HCT116 (cell line): ENCODE measurements around the gene CRCP. TPM values are rescaled to one million over a fixed set of nuclear protein-coding genes. Genes with fewer than 3 reads are reported as not detected.

Experiments used
- ATAC-seq: fragments of 200-7000 bp; cut with Tn5 transposase; 2 replicates; pipeline ENCODE4 v1.9.1; 2020; ENCODE audit warnings: mild to moderate bottlenecking, moderate library complexity
- BruUV-seq: library from RNA; stranded (reverse); fragments of 400-500 nt; replicated peaks from 2 replicates; lab custom pipeline; 2021; lab: Mats Ljungman, UMichigan
- CTCF ChIA-PET: fragments of 300-600 bp; sonication (Branson Sonifier 250); formaldehyde crosslinking; loops from one replicate; lab custom pipeline; 2021; ENCODE audit warnings: antibody characterized with exemption; lab: Charles Lee
- POLR2A ChIA-PET: fragments of 300-600, 350-600 bp; sonication (Branson Sonifier 250); formaldehyde crosslinking; loops from one replicate; lab custom pipeline; 2021; ENCODE audit warnings: antibody characterized with exemption; lab: Charles Lee
- RAD21 ChIA-PET, 2 experiments: fragments of 300-600 bp; sonication (Branson Sonifier 250); formaldehyde crosslinking; loops; one replicate each; lab custom pipeline; 2023; ENCODE audit warnings: low total read pairs in 2 of 2; ENCODE audit not compliant: uncharacterized antibody in 2 of 2, unreplicated experiment in 2 of 2, low non-redundant PET in 1 of 2; lab: Charles Lee
- DNase-seq: peaks from one replicate; pipeline ENCODE4 v3.0.0-alpha.2; 2010; ENCODE audit warnings: low read depth, low spot score
- H2AFZ ChIP-seq: fragments of 200-600 bp; shearing (Covaris generic), sonication (generic); 2 replicates; pipeline ENCODE4 v1.6.1; 2017; ENCODE audit warnings: low read depth, mixed run types, mixed read lengths, antibody characterized with exemption, low read length; ENCODE audit not compliant: poor library complexity, severe bottlenecking
- H3K27ac ChIP-seq: 2 replicates; pipeline ENCODE4 v1.5.1; 2012; ENCODE audit warnings: low read depth, low read length
- H3K27me3 ChIP-seq: fragments of 200-600 bp; sonication (generic); 2 replicates; pipeline ENCODE4 v1.6.1; 2016; ENCODE audit warnings: mixed run types, low read length, mixed read lengths; ENCODE audit not compliant: insufficient read depth
- H3K36me3 ChIP-seq, 2 experiments: fragments of 200-500 bp in 1 of 2; fragments of 200-600 bp in 1 of 2; sonication (Bioruptor generic) in 1 of 2; sonication (generic) in 1 of 2; 2 replicates each; pipeline versions ENCODE4 v1.5.1 to v1.6.1; 2014 to 2016; ENCODE audit warnings: low read length in 2 of 2, inconsistent platforms in 1 of 2, mixed read lengths in 1 of 2, mixed run types in 1 of 2; ENCODE audit not compliant: insufficient read depth in 2 of 2, control insufficient read depth in 1 of 2
- H3K4me1 ChIP-seq, 2 experiments: fragments of 200-600 bp in 1 of 2; sonication (generic) in 1 of 2; 2 replicates each; pipeline versions ENCODE4 v1.5.1 to v1.6.1; 2012 to 2017; ENCODE audit warnings: low read length in 2 of 2, inconsistent platforms in 1 of 2, mild to moderate bottlenecking in 1 of 2, mixed read lengths in 1 of 2, mixed run types in 1 of 2, moderate library complexity in 1 of 2; ENCODE audit not compliant: insufficient read depth in 2 of 2, control insufficient read depth in 1 of 2
- H3K4me2 ChIP-seq: fragments of 200-600 bp; sonication (generic); 2 replicates; pipeline ENCODE4 v1.6.1; 2017; ENCODE audit warnings: mixed run types, low read length, mixed read lengths
- H3K4me3 ChIP-seq, 2 experiments: fragments of 200-600 bp in 1 of 2; sonication (generic) in 1 of 2; replicated peaks in 1 of 2; 2 replicates each; pipeline ENCODE4 v1.5.1; 2011 to 2016; ENCODE audit warnings: low read length in 2 of 2, control low read depth in 1 of 2, low read depth in 1 of 2, mild to moderate bottlenecking in 1 of 2, mixed read lengths in 1 of 2, mixed run types in 1 of 2
- H3K79me2 ChIP-seq: fragments of 200-600 bp; sonication (generic); 2 replicates; pipeline ENCODE4 v1.6.1; 2017; ENCODE audit warnings: mild to moderate bottlenecking, mixed run types, low read length, moderate library complexity, mixed read lengths; ENCODE audit not compliant: insufficient read depth
- H3K9ac ChIP-seq: fragments of 200-600 bp; sonication (generic); 2 replicates; pipeline ENCODE4 v1.6.1; 2016; ENCODE audit warnings: low read length, mixed read lengths
- H3K9me2 ChIP-seq: fragments of 200-600 bp; sonication (generic), shearing (Covaris generic); 2 replicates; pipeline ENCODE4 v1.6.1; 2017; ENCODE audit warnings: mixed run types, mild to moderate bottlenecking, moderate library complexity; ENCODE audit not compliant: insufficient read depth
- H3K9me3 ChIP-seq, 2 experiments: fragments of 200-500 bp in 1 of 2; fragments of 200-600 bp in 1 of 2; sonication (Bioruptor generic) in 1 of 2; sonication (generic) in 1 of 2; 2 replicates each; pipeline ENCODE4 v1.6.1; 2014 to 2017; ENCODE audit warnings: low read length in 2 of 2, mixed read lengths in 2 of 2, inconsistent platforms in 1 of 2, low read depth in 1 of 2, mild to moderate bottlenecking in 1 of 2, mixed run types in 1 of 2, moderate library complexity in 1 of 2; ENCODE audit not compliant: control insufficient read depth in 1 of 2, insufficient read depth in 1 of 2
- H4K20me1 ChIP-seq: fragments of 200-600 bp; sonication (generic), shearing (Covaris generic); 2 replicates; pipeline ENCODE4 v1.6.1; 2017; ENCODE audit warnings: mixed run types, mild to moderate bottlenecking, moderate library complexity; ENCODE audit not compliant: insufficient read depth
- ATF3 ChIP-seq: IDR thresholded peaks from 2 replicates; pipeline ENCODE4 v1.6.1; 2012
- CBX3 ChIP-seq: IDR thresholded peaks from 2 replicates; pipeline ENCODE4 v1.6.1; 2012; ENCODE audit warnings: low read depth
- CEBPB ChIP-seq: IDR thresholded peaks from 2 replicates; pipeline ENCODE4 v1.6.1; 2012; ENCODE audit warnings: low read depth
- EGR1 ChIP-seq: IDR thresholded peaks from 2 replicates; pipeline ENCODE4 v1.6.1; 2012; ENCODE audit warnings: low read depth
- ELF1 ChIP-seq: IDR thresholded peaks from 2 replicates; pipeline ENCODE4 v1.6.1; 2012; ENCODE audit warnings: low read depth, borderline replicate concordance
- EZH2phosphoT487 ChIP-seq: fragments of 200-600 bp; IDR thresholded peaks from 2 replicates; pipeline ENCODE4 v1.6.1; 2018; ENCODE audit warnings: antibody characterized with exemption, borderline replicate concordance
- FOSL1 ChIP-seq: IDR thresholded peaks from 2 replicates; pipeline ENCODE4 v1.6.1; 2012; ENCODE audit warnings: low read depth
- JUND ChIP-seq: IDR thresholded peaks from 2 replicates; pipeline ENCODE4 v1.6.1; 2012
- POLR2A ChIP-seq: IDR thresholded peaks from 2 replicates; pipeline ENCODE4 v1.7.0; 2011; ENCODE audit warnings: borderline replicate concordance; ENCODE audit not compliant: insufficient read depth, insufficient read length; ENCODE audit errors: extremely low read depth
- YY1 ChIP-seq: IDR thresholded peaks from 2 replicates; pipeline ENCODE4 v1.6.1; 2011; ENCODE audit warnings: low read length, low read depth, moderate library complexity, mild to moderate bottlenecking; ENCODE audit not compliant: insufficient replicate concordance; ENCODE audit errors: extremely low read depth
- ZNF274 ChIP-seq: fragments of 200-500 bp; sonication (Bioruptor generic); IDR thresholded peaks from 2 replicates; pipeline ENCODE4 v1.6.1; 2014; ENCODE audit warnings: mild to moderate bottlenecking, low read depth, low read length, inconsistent platforms
- intact Hi-C: fragments of 100-400 bp; cut with micrococcal nuclease; formaldehyde crosslinking; loops from 2 replicates; pipeline ENCODE4 v1.10.0; 2022
- total RNA-seq: library from RNA; stranded (reverse); gene quantifications from one replicate; pipeline ENCODE4 v1.2.1, GENCODE V29; 2021; ENCODE audit not compliant: unreplicated experiment

The CRCP gene
- total RNA-seq, 1 experiment from 2014 or later = 28.4 TPM

- intact Hi-C loops = no loop called here
- no peak for ATAC-seq
- Histone ChIP-seq H3K79me2 (no peaks in the 10 kb centered on the region), H2AFZ (no peak overlapping the region), H3K36me3 (no peaks in the 10 kb centered on the region), H3K9me3 (no peaks in the 10 kb centered on the region), H4K20me1 (no peaks in the 10 kb centered on the region), H3K4me2 (no peak overlapping the region)
- no TSS peak for BruUV-seq
- DNase-seq = no peak
- RAD21 ChIA-PET = no interaction called here
- TF ChIP-seq EGR1 (no peak), YY1 (no peak)
- TF ChIP-seq, all 23 proteins: peak for 0
- Histone ChIP-seq H3K9me2 (no peaks in the 10 kb centered on the region), H3K27me3 (no peaks in the 10 kb centered on the region), H3K4me1 (no peaks in the 10 kb centered on the region), H3K27ac (no peak overlapping the region), H3K9ac (no peak overlapping the region), H3K4me3 (no peak overlapping the region)
- POLR2A ChIA-PET = no interaction called here
- CTCF ChIA-PET = no interaction called here
These were observed 69.1 kb downstream of the CRCP start for GRCh38 chr7:66183700-66184099.

- H4K20me1 ChIP-seq = no peaks in the 10 kb centered on the region
- H3K9me3 ChIP-seq = no peaks in the 10 kb centered on the region
- no peak overlapping the region for H2AFZ ChIP-seq
- intact Hi-C loops = no loop called here
- DNase-seq (no peak), ATAC-seq (no peak)
- CTCF ChIA-PET = no interaction called here
- RAD21 ChIA-PET = no interaction called here
- H3K4me3 ChIP-seq = no peak overlapping the region
- BruUV-seq = no TSS peak
- no peak overlapping the region for H3K4me2 ChIP-seq
- TF ChIP-seq YY1 (no peak), ZNF274 (no peak), CEBPB (no peak), ATF3 (no peak), FOSL1 (no peak), JUND (no peak), ELF1 (no peak), EGR1 (no peak), EZH2phosphoT487 (no peak), POLR2A (no peak), CBX3 (no peak)
- H3K9ac ChIP-seq = no peak overlapping the region
- POLR2A ChIA-PET = no interaction called here
- no peaks in the 10 kb centered on the region for H3K4me1 ChIP-seq
- no peak overlapping the region for H3K27ac ChIP-seq
- H3K9me2 ChIP-seq = no peaks in the 10 kb centered on the region
- no peaks in the 10 kb centered on the region for H3K79me2 ChIP-seq
- H3K27me3 ChIP-seq = no peaks in the 10 kb centered on the region
- no peaks in the 10 kb centered on the region for H3K36me3 ChIP-seq
These were observed 71.1 kb downstream of the CRCP start for GRCh38 chr7:66185680-66186187.
